NCI-H1436 treated with DMSO at 0.1 percent for 48 hours (cell line): ENCODE measurements around the gene NT5C1A.
A peak's percentile ranks its signal among the peaks of the same experiment; 100 is the strongest.

ENCODE experiments used
- DNase-seq: peaks from one replicate; lab custom pipeline; 2025; lab: John Stamatoyannopoulos, UW

NT5C1A gene

DNA sequence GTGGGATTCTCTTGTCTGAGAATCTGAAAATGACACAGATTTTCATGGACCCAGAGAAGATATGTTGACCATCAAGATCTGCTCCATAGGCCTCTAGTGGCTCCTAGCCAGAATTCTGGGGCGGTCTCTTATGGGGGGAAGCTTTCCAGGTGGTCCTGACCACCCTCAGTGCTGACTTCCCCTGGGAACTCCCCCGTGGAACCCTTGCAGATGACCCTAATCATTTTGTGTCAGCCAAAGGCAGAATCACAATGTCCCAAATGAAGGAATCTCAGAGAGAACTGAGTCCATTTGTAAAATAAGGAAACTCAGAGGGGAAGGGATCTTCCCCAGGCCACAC is 36.1 kb downstream of the NT5C1A start:
- DNase-seq = no peak

DNA sequence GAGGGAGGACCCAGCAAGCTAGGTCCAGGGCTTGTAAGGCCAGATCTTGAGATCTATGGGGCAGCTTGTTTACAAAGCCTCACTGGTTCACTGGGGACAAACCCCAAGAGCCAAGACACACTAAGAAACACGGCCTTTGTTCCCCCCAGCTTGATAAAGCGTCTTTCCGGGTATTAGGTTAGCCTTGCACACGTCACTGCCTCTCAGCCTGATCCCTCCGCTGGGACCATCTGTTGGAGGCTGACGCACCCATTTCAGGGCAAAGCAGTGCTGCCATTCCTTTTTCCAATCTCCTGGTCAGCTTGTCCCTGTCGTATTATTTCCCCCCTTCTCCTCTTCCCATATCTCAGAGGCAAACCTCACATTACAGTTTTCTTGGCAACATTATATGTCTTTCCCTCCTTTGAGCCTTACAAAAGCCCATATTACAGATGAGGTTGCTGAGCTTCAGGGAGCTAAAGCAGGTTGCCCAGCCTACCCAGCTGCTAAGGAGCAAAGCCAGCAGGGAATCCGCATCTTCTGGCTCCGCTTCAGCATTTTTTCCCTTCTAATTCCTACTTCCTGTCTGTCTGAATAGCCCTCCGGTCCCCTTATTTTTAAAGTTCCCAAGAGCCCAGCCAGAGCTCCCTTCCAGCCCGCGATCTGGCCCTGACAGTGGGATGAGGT is 36.6 kb downstream of the NT5C1A start:
- DNase-seq = no peak

GRCh38 chr1:39633422-39633821 is 38.5 kb downstream of the NT5C1A start:
- DNase-seq = no peak

DNA sequence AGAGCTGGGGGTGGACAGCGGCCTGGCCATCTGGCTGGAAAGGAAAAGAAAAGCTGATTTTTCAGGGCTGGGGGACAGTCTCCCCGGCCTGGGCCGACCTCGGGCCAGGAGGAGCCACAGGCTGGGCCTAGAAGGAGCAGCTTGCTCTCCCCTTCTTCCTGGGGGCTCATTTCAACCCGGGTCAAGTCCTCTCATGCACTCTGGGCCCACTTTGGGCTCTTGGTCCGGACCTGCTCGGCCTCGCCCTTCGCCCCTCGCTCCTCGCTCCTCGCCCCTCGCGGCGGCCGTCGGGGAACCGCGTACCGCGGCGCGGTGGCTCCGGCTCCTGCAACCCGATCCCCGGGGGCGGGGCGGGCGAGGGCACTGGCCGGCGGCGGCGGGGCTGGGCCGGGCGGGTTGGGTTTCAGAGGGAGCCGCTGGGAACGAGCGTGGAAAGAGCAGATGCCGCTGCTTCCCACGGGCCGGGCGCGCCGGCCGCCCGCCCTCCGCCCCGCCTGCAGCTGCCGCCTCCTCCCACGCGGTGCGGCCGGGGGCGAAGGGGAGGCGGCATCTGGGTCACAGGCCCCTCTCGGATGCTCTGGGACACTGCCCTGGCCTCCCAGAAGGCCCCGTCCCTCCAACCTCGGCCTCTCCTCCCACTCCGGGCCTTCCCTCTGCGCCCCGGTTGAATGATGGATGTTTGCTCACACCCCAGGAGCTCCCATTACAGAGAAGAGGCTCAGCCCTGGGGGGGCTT is 39.1 kb downstream of the NT5C1A start:
- DNase-seq = no peak

DNA sequence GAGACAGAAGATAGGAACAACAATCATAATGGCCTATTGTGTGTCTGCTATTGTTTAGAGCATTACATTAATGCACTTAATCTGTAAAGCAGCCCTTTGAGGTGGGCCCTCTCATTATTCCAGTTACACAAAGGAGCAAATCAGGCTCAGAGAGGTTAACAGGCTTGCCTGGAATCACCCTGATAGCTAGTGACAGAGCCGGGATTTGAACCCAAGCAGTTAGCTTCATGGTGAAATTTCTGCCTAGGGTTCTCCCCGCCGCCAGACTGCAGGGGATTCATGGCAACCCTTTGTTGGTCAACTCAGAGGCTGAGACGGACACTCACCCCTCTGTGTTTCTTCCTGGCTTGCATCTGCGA is 39.6 kb downstream of the NT5C1A start:
- DNase-seq = no peak

DNA sequence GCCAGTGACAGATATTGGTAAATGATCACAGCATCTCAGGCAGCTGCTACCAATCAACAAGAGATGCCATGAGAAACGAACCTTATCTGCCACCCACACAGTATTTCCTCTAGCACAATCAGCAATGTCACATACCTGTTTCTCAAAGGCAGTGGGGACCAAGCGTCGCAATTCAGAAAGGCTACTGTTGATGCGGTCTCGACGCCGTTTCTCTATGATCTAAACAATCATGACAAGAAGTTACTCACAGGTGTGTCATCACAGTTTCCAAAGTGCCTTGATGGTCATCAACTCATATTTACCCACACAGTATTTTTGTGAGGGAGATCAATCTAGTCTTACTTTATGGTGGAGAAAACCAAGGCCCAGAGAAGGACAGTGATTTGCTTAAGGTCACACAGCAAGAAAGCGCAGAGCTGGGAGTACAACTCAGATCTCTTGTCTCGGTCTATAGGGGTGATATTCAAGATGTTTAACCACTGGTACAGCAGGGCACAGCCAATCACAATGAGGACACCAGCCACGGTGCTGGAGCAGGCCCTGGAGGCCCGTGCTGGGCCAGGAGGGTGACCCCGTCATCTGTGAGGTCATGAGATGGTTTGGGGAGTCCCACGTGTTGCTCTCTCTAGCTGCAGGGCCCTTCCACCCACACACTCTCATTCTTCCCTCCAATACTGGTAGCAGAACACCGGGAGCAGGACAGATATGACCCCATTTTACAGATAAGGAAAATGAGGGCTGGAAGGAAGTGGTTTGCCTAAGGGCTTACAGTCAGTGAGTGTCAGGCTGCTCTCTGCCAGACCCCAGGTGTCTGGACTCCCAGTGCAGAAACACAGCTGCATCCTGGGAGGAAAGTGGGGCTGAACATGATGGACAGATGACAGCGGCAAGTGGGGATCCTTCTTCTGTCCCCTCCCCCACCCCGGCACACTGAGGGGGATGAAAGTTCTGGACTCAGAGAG is 40.3 kb downstream of the NT5C1A start:
- DNase-seq = no peak

GRCh38 chr1:39628807-39629350 is 43.0 kb downstream of the NT5C1A start:
- no peak for DNase-seq

- DNase-seq = no peak
Measured at GRCh38 chr1:39626646-39627045, 45.3 kb downstream of the NT5C1A start.

GRCh38 chr1:39625462-39626273 is 46.2 kb downstream of the NT5C1A start:
- no peak for DNase-seq

- DNase-seq = no peak
Measured at GRCh38 chr1:39625009-39625408, 46.9 kb downstream of the NT5C1A start.

- DNase-seq = no peak
Measured at GRCh38 chr1:39623053-39623452, 48.9 kb downstream of the NT5C1A start.

- DNase-seq = no peak
Measured at GRCh38 chr1:39622427-39622826, 49.5 kb downstream of the NT5C1A start.

DNA sequence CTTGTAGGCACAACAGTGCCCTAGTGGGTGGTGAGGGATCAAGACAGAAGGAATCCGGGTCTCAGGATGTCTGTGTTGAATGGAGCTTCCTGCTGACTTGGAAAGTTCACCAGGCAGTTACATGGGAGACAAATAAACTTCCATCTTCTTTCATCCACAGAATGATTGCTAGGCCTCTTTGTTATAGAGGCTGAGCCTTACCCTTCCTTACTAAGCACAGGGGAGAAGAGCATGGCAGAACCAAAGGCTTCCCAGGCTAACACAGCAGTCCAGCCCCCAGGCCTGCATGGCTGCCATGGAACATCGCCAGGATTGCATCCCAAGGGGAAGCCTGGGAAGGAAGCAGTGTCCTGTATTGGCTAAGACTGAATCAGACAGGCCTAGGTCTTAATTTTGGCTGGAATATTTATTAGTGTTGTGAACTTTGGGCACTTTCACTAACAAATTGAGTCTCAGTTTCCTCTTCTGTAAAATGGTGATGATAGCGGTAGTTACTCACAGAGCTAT is 51.2 kb downstream of the NT5C1A start:
- DNase-seq = no peak

GRCh38 chr1:39617488-39618049 is 54.3 kb downstream of the NT5C1A start:
- no peak for DNase-seq

DNA sequence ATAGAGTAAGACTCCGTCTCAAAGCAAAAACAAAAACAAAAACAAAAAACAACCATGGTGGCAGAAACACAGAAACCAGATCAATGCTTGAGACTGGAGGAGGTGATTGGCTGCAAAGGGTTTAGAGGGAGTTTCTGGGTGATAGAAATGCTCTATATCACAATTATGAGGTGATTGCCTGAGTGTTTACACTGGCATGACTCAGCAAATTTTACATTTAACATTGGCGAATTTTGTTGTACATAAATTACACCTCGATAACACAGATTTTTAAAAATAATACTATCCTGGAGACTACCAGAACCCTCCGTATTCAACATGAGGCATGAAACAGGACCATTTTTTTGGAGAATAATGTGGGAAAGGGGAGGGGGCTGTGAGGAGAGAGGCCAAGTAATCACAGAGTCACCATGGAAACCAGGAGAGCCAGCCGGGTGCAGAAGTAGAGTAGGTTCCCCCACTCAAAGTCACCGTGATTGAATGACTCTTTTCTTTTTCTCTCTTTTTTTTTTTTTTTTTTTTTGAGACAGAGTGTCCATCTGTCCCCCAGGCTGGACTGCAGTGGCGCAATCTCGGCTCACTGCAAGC is 56.7 kb downstream of the NT5C1A start:
- peak; percentile 25 for DNase-seq

GRCh38 chr1:39614488-39614887 is 57.4 kb downstream of the NT5C1A start:
- DNase-seq = no peak

DNA sequence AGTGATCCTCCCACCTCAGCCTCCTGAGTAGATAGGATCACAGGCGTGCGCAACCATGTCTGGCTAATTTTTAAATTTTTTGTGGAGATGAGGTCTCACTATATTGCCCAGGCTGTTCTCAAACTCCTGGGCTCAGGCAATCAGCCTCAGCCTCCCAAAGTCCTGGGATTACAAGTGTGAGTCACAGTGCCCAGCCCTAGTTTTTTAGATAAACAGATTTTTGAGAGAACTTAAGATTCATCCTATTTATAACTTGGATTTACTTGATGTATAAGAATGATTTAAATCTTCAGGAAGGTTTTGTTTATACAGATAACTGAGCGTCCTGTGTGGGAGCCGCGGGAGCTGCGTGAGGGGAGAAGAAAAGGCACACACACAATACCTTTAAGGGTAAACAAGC is 58.7 kb downstream of the NT5C1A start:
- DNase-seq = no peak

- no peak for DNase-seq
Measured at GRCh38 chr1:39609618-39610331, 62.1 kb downstream of the NT5C1A start.
